K562 (cell line): ENCODE data around the gene STYX. TPM values are rescaled to one million over a fixed set of nuclear protein-coding genes. Genes with fewer than 3 reads are reported as not detected.

ENCODE experiments used
- BACH1 ChIP-seq: fragments of 200-800 bp; sonication (Bioruptor generic); IDR thresholded peaks from 2 replicates; pipeline ENCODE4 v1.6.1; 2016; ENCODE audit warnings: missing genetic modification characterization, missing compliant biosample characterization
- CREM ChIP-seq: IDR thresholded peaks from 2 replicates; pipeline ENCODE4 v1.6.1; 2014; ENCODE audit warnings: antibody characterized with exemption, low read depth
- EWSR1 ChIP-seq: fragments of 450-650 bp; IDR thresholded peaks from 2 replicates; pipeline ENCODE4 v1.6.1; 2018; ENCODE audit warnings: borderline replicate concordance, mild to moderate bottlenecking, low read depth, moderate library complexity; ENCODE audit not compliant: partially characterized antibody
- FOXA1 ChIP-seq: fragments of 450-650 bp; IDR thresholded peaks from 2 replicates; pipeline ENCODE4 v1.6.1; 2016; ENCODE audit warnings: mild to moderate bottlenecking, borderline replicate concordance
- HIVEP1 ChIP-seq: fragments of 250-450 bp; sonication (Bioruptor Pico); IDR thresholded peaks from 2 replicates; pipeline ENCODE4 v1.4.0; 2020; ENCODE audit warnings: mild to moderate bottlenecking
- MNT ChIP-seq, 2 experiments: fragments of 450-650 bp; conservative IDR thresholded peaks; 2 replicates each; pipeline ENCODE4 v1.6.1; 2017; ENCODE audit warnings: mild to moderate bottlenecking in 2 of 2, moderate library complexity in 2 of 2
- OTX1 ChIP-seq: fragments of 450-650 bp; formaldehyde crosslinking; IDR thresholded peaks from 2 replicates; pipeline ENCODE4 v1.4.0; 2022; ENCODE audit warnings: mild to moderate bottlenecking
- SMARCE1 ChIP-seq: fragments of 450-650 bp; IDR thresholded peaks from 2 replicates; pipeline ENCODE4 v1.7.1; 2016; ENCODE audit warnings: mild to moderate bottlenecking
- SP1 ChIP-seq: sonication (generic); formaldehyde crosslinking; IDR thresholded peaks from 2 replicates; pipeline ENCODE4 v1.8.1; 2022; ENCODE audit warnings: mild to moderate bottlenecking, missing genetic modification reagents
- TAF7 ChIP-seq: fragments of 450-650 bp; IDR thresholded peaks from 2 replicates; pipeline ENCODE4 v1.6.1; 2016; ENCODE audit warnings: missing genetic modification characterization, missing compliant biosample characterization
- TCFL5 ChIP-seq: fragments of 250-450 bp; sonication (Bioruptor Pico); conservative IDR thresholded peaks from 2 replicates; pipeline ENCODE4 v1.6.1; 2021; ENCODE audit warnings: mild to moderate bottlenecking, moderate library complexity, matching md5 sums
- ZBTB40 ChIP-seq, 2 experiments: fragments of 450-650 bp in 1 of 2; sonication (generic) in 1 of 2; formaldehyde crosslinking in 1 of 2; IDR thresholded peaks; 2 replicates each; pipeline versions ENCODE4 v1.7.1 to v1.9.0; 2016 to 2022; ENCODE audit warnings: inconsistent platforms in 1 of 2, mild to moderate bottlenecking in 1 of 2, missing genetic modification reagents in 1 of 2
- ZNF398 ChIP-seq: fragments of 250-450 bp; sonication (Bioruptor Pico); IDR thresholded peaks from 2 replicates; pipeline ENCODE4 v1.8.0; 2021; ENCODE audit warnings: moderate library complexity, mild to moderate bottlenecking, inconsistent platforms
- ZZZ3 ChIP-seq: fragments of 450-650 bp; IDR thresholded peaks from 2 replicates; pipeline ENCODE4 v1.6.1; 2016; ENCODE audit warnings: antibody characterized with exemption, mild to moderate bottlenecking, moderate library complexity
- polyA plus RNA-seq, 8 experiments: library from polyadenylated mRNA; depleted of rRNA in 4 of 8; stranded (reverse) in 5 of 8; unstranded in 3 of 8; fragments of >200 nt; fragmentation: Nextera tagmentation in 2 of 8; fragmentation: Illumina TruSeq in 1 of 8; extraction: Ambion mirVana in 2 of 8; extraction: Trizol in 1 of 8; gene quantifications; 2 replicates each; pipeline versions ENCODE4 v1.2.1 to v1.2.3, GENCODE V29; 2011 to 2014; ENCODE audit warnings: inconsistent platforms in 1 of 8, missing spikeins in 1 of 8
- total RNA-seq, 7 experiments: library from RNA; depleted of rRNA in 6 of 7; stranded (reverse); fragments of >200 nt in 6 of 7; fragmentation: Illumina TruSeq in 2 of 7; extraction: Trizol in 2 of 7; gene quantifications; 2 replicates each; pipeline versions ENCODE4 v1.2.1 to v1.2.3, GENCODE V29; 2011 to 2021; ENCODE audit warnings: low replicate concordance in 1 of 7

The STYX gene
- total and polyA plus RNA-seq, 9 of the 15 experiments (the other 6 are each of a cell fraction or from before 2014, with no cell fraction given) = 5.0 to 15.4 (median 10.6) TPM

GRCh38 chr14:52706724-52707706 is 23.0 kb upstream of the STYX start, which contains the start of gene PSMC6 (continued):
- TF ChIP-seq ZZZ3 (no peak), EWSR1 (no peak), OTX1 (CRISPR knock-in tag) (no peak), BACH1 (tag) (no peak), MNT (conservative IDR thresholded peaks at IDR 0.05) (peak in 1 of 2 experiments; percentile 46; a peak in 3 of 4 replicates), HIVEP1 (no peak), TAF7 (tag) (peak; percentile 41; the same call in 1 of the 2 replicates), SMARCE1 (no peak), SP1 (CRISPR knock-in tag) (peak; percentile 57; the same call in 1 of the 2 replicates), TCFL5 (CRISPR knock-in tag) (no peak), ZNF398 (no peak), FOXA1 (no peak), ZBTB40 (IDR thresholded peaks at IDR 0.05) (peak; percentile 65; the same call in 1 of the 2 replicates), ZBTB40 (CRISPR knock-in tag; IDR thresholded peaks at IDR 0.05) (no peak), CREM (peak; percentile 41)
